ENCODE data around the gene LAP3. TPM values are rescaled to one million over a fixed set of nuclear protein-coding genes. Genes with fewer than 3 reads are reported as not detected.
A peak's percentile ranks its signal among the peaks of the same experiment; 100 is the strongest.
"Not testable (repeated sequence)": the region's sequence is repeated elsewhere in the genome, so short reads cannot be mapped to it uniquely, and the experiment has no call there.

The LAP3 gene
- total RNA-seq (ENCODE audit: insufficient read depth, low replicate concordance): 78.7 TPM

- peak; percentile 98 for DNase-seq (ENCODE audit: low spot score)
Measured at GRCh38 chr4:17576932-17577664, at the start of gene LAP3. TSS of gene LAP3 (plus strand) at chr4:17577198. CDS start at chr4:17577466, 268 bp downstream.

GRCh38 chr4:17528551-17529165 is 48.3 kb upstream of the LAP3 start:
- no peak for DNase-seq (ENCODE audit: low spot score)

- DNase-seq (ENCODE audit: low spot score): no peak
Measured at GRCh38 chr4:17531538-17532285, 45.3 kb upstream of the LAP3 start.

- no peak for DNase-seq (ENCODE audit: low spot score)
Measured at GRCh38 chr4:17534705-17535104, 42.3 kb upstream of the LAP3 start.

GRCh38 chr4:17535242-17535641 is 41.8 kb upstream of the LAP3 start:
- DNase-seq (ENCODE audit: low spot score): no peak

- no peak for DNase-seq (ENCODE audit: low spot score)
Measured at GRCh38 chr4:17535906-17536305, 41.1 kb upstream of the LAP3 start.

- DNase-seq (ENCODE audit: low spot score): not testable (repeated sequence)
Measured at GRCh38 chr4:17537060-17537459, 39.9 kb upstream of the LAP3 start.

- no peak for DNase-seq (ENCODE audit: low spot score)
Measured at GRCh38 chr4:17544205-17544604, 32.8 kb upstream of the LAP3 start.

- no peak for DNase-seq (ENCODE audit: low spot score)
Measured at GRCh38 chr4:17544831-17545234, 32.2 kb upstream of the LAP3 start.

GRCh38 chr4:17545374-17546140 is 31.4 kb upstream of the LAP3 start:
- DNase-seq (ENCODE audit: low spot score): no peak

GRCh38 chr4:17546222-17546621 is 30.8 kb upstream of the LAP3 start:
- no peak for DNase-seq (ENCODE audit: low spot score)

- no peak for DNase-seq (ENCODE audit: low spot score)
Measured at GRCh38 chr4:17546678-17547077, 30.3 kb upstream of the LAP3 start.

- DNase-seq (ENCODE audit: low spot score): no peak
Measured at GRCh38 chr4:17550549-17550948, 26.4 kb upstream of the LAP3 start.

- no peak for DNase-seq (ENCODE audit: low spot score)
Measured at GRCh38 chr4:17552427-17552826, 24.6 kb upstream of the LAP3 start.

- no peak for DNase-seq (ENCODE audit: low spot score)
Measured at GRCh38 chr4:17554568-17554967, 22.4 kb upstream of the LAP3 start.

GRCh38 chr4:17556498-17556897 is 20.5 kb upstream of the LAP3 start:
- DNase-seq (ENCODE audit: low spot score): no peak

- DNase-seq (ENCODE audit: low spot score): no peak
Measured at GRCh38 chr4:17557880-17558279, 19.1 kb upstream of the LAP3 start.

- no peak for DNase-seq (ENCODE audit: low spot score)
Measured at GRCh38 chr4:17558941-17559708, 17.9 kb upstream of the LAP3 start.

- no peak for DNase-seq (ENCODE audit: low spot score)
Measured at GRCh38 chr4:17559709-17560048, 17.3 kb upstream of the LAP3 start.

- DNase-seq (ENCODE audit: low spot score): no peak
Measured at GRCh38 chr4:17560065-17560673, 16.8 kb upstream of the LAP3 start.
